Endothelial cell of umbilical vein (primary cell): ENCODE data around the gene PKN1. TPM values are rescaled to one million over a fixed set of nuclear protein-coding genes. Genes with fewer than 3 reads are reported as not detected.

Experiments
- BruUV-seq: library from RNA; stranded (reverse); fragments of 400-500 nt; replicated peaks from 2 replicates; lab custom pipeline; 2021; lab: Mats Ljungman, UMichigan
- CTCF ChIA-PET: fragments of 300-600, 350-600 bp; sonication (Branson Sonifier 250); formaldehyde crosslinking; loops from one replicate; lab custom pipeline; 2021; ENCODE audit warnings: antibody characterized with exemption, inconsistent platforms; lab: Charles Lee
- POLR2A ChIA-PET: fragments of 300-600, 350-600 bp; sonication (Branson Sonifier 250); formaldehyde crosslinking; loops from one replicate; lab custom pipeline; 2021; ENCODE audit warnings: antibody characterized with exemption, inconsistent platforms; lab: Charles Lee
- DNase-seq: peaks from one replicate; pipeline ENCODE4 v3.0.0-alpha.2; 2011; ENCODE audit warnings: low read depth, low spot score
- FAIRE-seq: peaks from 2 replicates; lab custom pipeline; 2011; peaks lifted over from hg19 to GRCh38; lab: Jason Lieb, UNC
- H2AFZ ChIP-seq: 2 replicates; pipeline ENCODE4 v1.6.0; 2012; ENCODE audit warnings: low read depth, low read length, control low read depth, inconsistent platforms
- H3K27ac ChIP-seq: 2 replicates; pipeline ENCODE4 v1.5.1; 2011; ENCODE audit warnings: low read depth, mild to moderate bottlenecking, control low read depth, low read length, moderate library complexity; ENCODE audit not compliant: insufficient read depth
- H3K27me3 ChIP-seq, 2 experiments: 2 replicates each; pipeline versions ENCODE4 v1.6.0 to v1.6.1; 2011; ENCODE audit warnings: low read length in 2 of 2, mixed read lengths in 1 of 2; ENCODE audit not compliant: control insufficient read depth in 2 of 2, insufficient read depth in 2 of 2
- H3K36me3 ChIP-seq, 2 experiments: 2 replicates in 1 of 2; 3 replicates in 1 of 2; pipeline ENCODE4 v1.5.1; 2011; ENCODE audit warnings: low read length in 2 of 2, mild to moderate bottlenecking in 1 of 2, moderate library complexity in 1 of 2; ENCODE audit not compliant: control insufficient read depth in 2 of 2, insufficient read depth in 2 of 2; ENCODE audit errors: extremely low read depth in 1 of 2
- H3K4me1 ChIP-seq: 3 replicates; pipeline ENCODE4 v1.5.1; 2011; ENCODE audit warnings: mild to moderate bottlenecking, low read length; ENCODE audit not compliant: control insufficient read depth, insufficient read depth; ENCODE audit errors: extremely low read depth
- H3K4me2 ChIP-seq: 2 replicates; pipeline ENCODE4 v1.6.1; 2011; ENCODE audit warnings: low read length, control low read depth, mixed read lengths; ENCODE audit not compliant: insufficient read depth
- H3K4me3 ChIP-seq, 3 experiments: fragments of 200-600 bp in 1 of 3; sonication (generic), shearing (Covaris generic) in 1 of 3; replicated peaks in 1 of 3; 2 replicates each; pipeline ENCODE4 v1.5.1; 2011 to 2016; ENCODE audit warnings: control low read depth in 3 of 3, low read length in 3 of 3, mild to moderate bottlenecking in 2 of 3, inconsistent platforms in 1 of 3, low read depth in 1 of 3, moderate library complexity in 1 of 3; ENCODE audit not compliant: insufficient read depth in 1 of 3
- H3K79me2 ChIP-seq: 2 replicates; pipeline ENCODE4 v1.6.0; 2012; ENCODE audit warnings: low read length, inconsistent platforms; ENCODE audit not compliant: control insufficient read depth, insufficient read depth
- H3K9ac ChIP-seq: replicated peaks from 2 replicates; pipeline ENCODE3; 2011; ENCODE audit warnings: low read length, control low read depth; ENCODE audit not compliant: insufficient read depth; ENCODE audit errors: extremely low read depth
- H3K9me1 ChIP-seq: replicated peaks from 3 replicates; pipeline ENCODE4 v1.6.0; 2011; ENCODE audit warnings: mild to moderate bottlenecking, low read length; ENCODE audit not compliant: control insufficient read depth, insufficient read depth; ENCODE audit errors: extremely low read depth
- H3K9me3 ChIP-seq: replicated peaks from 2 replicates; pipeline ENCODE4 v1.5.1; 2012; ENCODE audit warnings: low read length, inconsistent platforms; ENCODE audit not compliant: control insufficient read depth, insufficient read depth
- H4K20me1 ChIP-seq: replicated peaks from 2 replicates; pipeline ENCODE3; 2011; ENCODE audit warnings: mild to moderate bottlenecking, low read length; ENCODE audit not compliant: control insufficient read depth, insufficient read depth; ENCODE audit errors: extremely low read depth
- EZH2 ChIP-seq: IDR thresholded peaks from 2 replicates; pipeline ENCODE4 v1.6.1; 2012; ENCODE audit warnings: borderline replicate concordance, low read depth, mild to moderate bottlenecking, moderate library complexity, low read length, inconsistent platforms; ENCODE audit not compliant: severe bottlenecking
- FOS ChIP-seq: IDR thresholded peaks from 2 replicates; pipeline ENCODE4 v1.6.1; 2011; ENCODE audit warnings: mild to moderate bottlenecking, low read length, moderate library complexity, borderline replicate concordance; ENCODE audit not compliant: insufficient read depth
- GATA2 ChIP-seq: IDR thresholded peaks from 2 replicates; pipeline ENCODE4 v1.7.0; 2011; ENCODE audit warnings: low read depth, mild to moderate bottlenecking, moderate library complexity, mixed read lengths, low read length; ENCODE audit not compliant: insufficient read length, insufficient read depth
- JUN ChIP-seq: IDR thresholded peaks from 2 replicates; pipeline ENCODE4 v1.6.1; 2011; ENCODE audit warnings: borderline replicate concordance, low read depth; ENCODE audit not compliant: insufficient read length, insufficient read depth
- MAX ChIP-seq: IDR thresholded peaks from 2 replicates; pipeline ENCODE4 v1.6.1; 2011; ENCODE audit not compliant: insufficient read depth, insufficient read length
- MYC ChIP-seq: IDR thresholded peaks from one replicate; pipeline ENCODE4 v1.6.1; 2011; ENCODE audit warnings: mild to moderate bottlenecking, low read depth, low read length
- POLR2A ChIP-seq: IDR thresholded peaks from 2 replicates; pipeline ENCODE4 v1.6.1; 2012; ENCODE audit warnings: low read depth, mild to moderate bottlenecking, control low read depth, low read length
- POLR2AphosphoS5 ChIP-seq: IDR thresholded peaks from 2 replicates; pipeline ENCODE4 v1.6.1; 2012; ENCODE audit warnings: low read depth, mild to moderate bottlenecking, control low read depth, low read length, moderate library complexity; ENCODE audit not compliant: insufficient read depth
- dilution Hi-C: fragments of 300-500 bp; cut with MboI; formaldehyde crosslinking; loops from one replicate; pipeline ENCODE4 v1.15.0; 2019; ENCODE audit warnings: low sequenced_read_pairs; ENCODE audit not compliant: extremely low pct_ligation_motif_present
- intact Hi-C: fragments of 100-400 bp; cut with micrococcal nuclease; formaldehyde crosslinking; loops from one replicate; pipeline ENCODE4 v1.10.0; 2022
- polyA plus RNA-seq, 4 experiments: library from polyadenylated mRNA; depleted of rRNA in 3 of 4; stranded (reverse) in 3 of 4; unstranded in 1 of 4; fragments of >200 nt; gene quantifications; 2 replicates each; pipeline versions ENCODE4 v1.2.1 to v1.2.3, GENCODE V29; 2011 to 2012; ENCODE audit warnings: missing spikeins in 1 of 4
- total RNA-seq: library from RNA; stranded (reverse); gene quantifications from 2 replicates; pipeline ENCODE4 v1.2.3, GENCODE V29; 2021
- TF ChIP-seq, protein P1 (sequence below), 2 donors: IDR thresholded peaks; 1 replicate in 1 of 2; 2 replicates in 1 of 2; pipeline ENCODE4 v1.5.1; 2011; ENCODE audit warnings: low read length in 2 of 2, mild to moderate bottlenecking in 2 of 2, moderate library complexity in 2 of 2, control low read depth in 1 of 2, inconsistent platforms in 1 of 2, low read depth in 1 of 2; ENCODE audit not compliant: insufficient read depth in 1 of 2; ENCODE audit errors: extremely low read depth in 1 of 2

PKN1 gene
- total and polyA plus RNA-seq, 2 donors (not counting 3 experiments of a cell fraction or from before 2014, with no cell fraction given): 148 to 302 TPM

GRCh38 chr19:14463747-14464146 is 30.6 kb downstream of the PKN1 start:
- no peaks in the 10 kb centered on the region for H4K20me1 ChIP-seq
- TF ChIP-seq POLR2AphosphoS5: no peak
- no peak for TF ChIP-seq JUN
- no peak for TF ChIP-seq MYC
- TF ChIP-seq FOS: no peak
- TF ChIP-seq, protein P1, sequence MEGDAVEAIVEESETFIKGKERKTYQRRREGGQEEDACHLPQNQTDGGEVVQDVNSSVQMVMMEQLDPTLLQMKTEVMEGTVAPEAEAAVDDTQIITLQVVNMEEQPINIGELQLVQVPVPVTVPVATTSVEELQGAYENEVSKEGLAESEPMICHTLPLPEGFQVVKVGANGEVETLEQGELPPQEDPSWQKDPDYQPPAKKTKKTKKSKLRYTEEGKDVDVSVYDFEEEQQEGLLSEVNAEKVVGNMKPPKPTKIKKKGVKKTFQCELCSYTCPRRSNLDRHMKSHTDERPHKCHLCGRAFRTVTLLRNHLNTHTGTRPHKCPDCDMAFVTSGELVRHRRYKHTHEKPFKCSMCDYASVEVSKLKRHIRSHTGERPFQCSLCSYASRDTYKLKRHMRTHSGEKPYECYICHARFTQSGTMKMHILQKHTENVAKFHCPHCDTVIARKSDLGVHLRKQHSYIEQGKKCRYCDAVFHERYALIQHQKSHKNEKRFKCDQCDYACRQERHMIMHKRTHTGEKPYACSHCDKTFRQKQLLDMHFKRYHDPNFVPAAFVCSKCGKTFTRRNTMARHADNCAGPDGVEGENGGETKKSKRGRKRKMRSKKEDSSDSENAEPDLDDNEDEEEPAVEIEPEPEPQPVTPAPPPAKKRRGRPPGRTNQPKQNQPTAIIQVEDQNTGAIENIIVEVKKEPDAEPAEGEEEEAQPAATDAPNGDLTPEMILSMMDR (IDR thresholded peaks at IDR 0.05; ENCODE audit: extremely low read depth in 1 of 2, insufficient read depth in 1 of 2, low read depth in 1 of 2, low read length in 2 of 2): no peak
- TF ChIP-seq MAX: no peak
- no peak for TF ChIP-seq GATA2
- no peak for TF ChIP-seq POLR2A
- no peak for TF ChIP-seq EZH2
- no peak overlapping the region for H3K9ac ChIP-seq
- no peaks in the 10 kb centered on the region for H3K27me3 ChIP-seq
- H3K9me1 ChIP-seq: no peaks in the 10 kb centered on the region
- H3K36me3 ChIP-seq: peaks cover 18 to 37% of the 10 kb centered on the region in 2 experiments
- dilution Hi-C loops: no loop called here
- H3K27ac ChIP-seq: no peak overlapping the region
- CTCF ChIA-PET: no interaction called here
- intact Hi-C loops: no loop called here
- no peak for FAIRE-seq
- H3K4me3 ChIP-seq: no peak overlapping the region
- H3K4me1 ChIP-seq: no peaks in the 10 kb centered on the region
- H3K79me2 ChIP-seq: no peaks in the 10 kb centered on the region
- no peaks in the 10 kb centered on the region for H3K9me3 ChIP-seq
- H2AFZ ChIP-seq: no peak overlapping the region
- no peak overlapping the region for H3K4me2 ChIP-seq
- no peak for DNase-seq
- POLR2A ChIA-PET: no interaction called here
- no TSS peak for BruUV-seq
